ENCODE measurements around the gene FBXO3. TPM values are rescaled to one million over a fixed set of nuclear protein-coding genes. Genes with fewer than 3 reads are reported as not detected.

Gene FBXO3
- total and polyA plus RNA-seq, 2 experiments from 2014 or later, result 12.5 to 28.4 TPM

DNA sequence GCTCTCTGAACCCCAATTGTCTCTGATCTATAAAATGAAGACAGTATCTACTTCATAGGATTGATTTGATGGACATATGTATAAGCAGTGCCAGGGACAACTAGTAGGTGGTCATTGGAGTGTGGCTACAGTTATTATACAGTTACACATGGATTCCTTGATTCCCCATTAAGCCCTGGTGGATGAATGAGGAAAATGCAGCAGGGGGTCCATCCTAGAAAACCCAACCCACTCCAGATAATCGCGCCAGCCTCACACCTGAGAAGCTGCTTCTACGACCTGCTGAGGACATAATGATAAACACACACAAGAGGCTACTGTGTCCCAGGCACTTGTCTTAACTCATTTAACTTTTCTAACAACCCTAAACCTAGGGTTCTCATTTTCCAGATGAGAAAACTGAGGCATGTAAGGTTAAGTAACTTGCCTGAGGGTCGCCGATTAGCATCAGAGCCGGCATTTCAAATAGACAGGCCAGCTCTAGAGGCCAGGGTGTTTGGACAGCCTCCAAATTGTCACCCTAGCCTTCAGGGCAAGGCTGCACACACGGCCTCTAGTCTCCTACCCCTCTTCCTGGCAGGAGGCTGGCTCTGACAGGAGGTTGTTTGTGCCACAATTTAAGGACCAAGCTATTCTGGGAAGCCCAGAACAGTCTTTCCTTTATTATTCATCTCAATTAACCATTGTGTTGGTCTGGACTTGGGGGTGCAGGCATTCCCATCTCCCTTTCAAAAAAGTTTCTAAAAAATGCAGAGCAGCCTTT is 69.9 kb downstream of the FBXO3 start (continued):
- no peak for TF ChIP-seq EZH2phosphoT487 (IDR thresholded peaks at IDR 0.05; ENCODE audit: unreplicated experiment)
- TF ChIP-seq, protein P1, sequence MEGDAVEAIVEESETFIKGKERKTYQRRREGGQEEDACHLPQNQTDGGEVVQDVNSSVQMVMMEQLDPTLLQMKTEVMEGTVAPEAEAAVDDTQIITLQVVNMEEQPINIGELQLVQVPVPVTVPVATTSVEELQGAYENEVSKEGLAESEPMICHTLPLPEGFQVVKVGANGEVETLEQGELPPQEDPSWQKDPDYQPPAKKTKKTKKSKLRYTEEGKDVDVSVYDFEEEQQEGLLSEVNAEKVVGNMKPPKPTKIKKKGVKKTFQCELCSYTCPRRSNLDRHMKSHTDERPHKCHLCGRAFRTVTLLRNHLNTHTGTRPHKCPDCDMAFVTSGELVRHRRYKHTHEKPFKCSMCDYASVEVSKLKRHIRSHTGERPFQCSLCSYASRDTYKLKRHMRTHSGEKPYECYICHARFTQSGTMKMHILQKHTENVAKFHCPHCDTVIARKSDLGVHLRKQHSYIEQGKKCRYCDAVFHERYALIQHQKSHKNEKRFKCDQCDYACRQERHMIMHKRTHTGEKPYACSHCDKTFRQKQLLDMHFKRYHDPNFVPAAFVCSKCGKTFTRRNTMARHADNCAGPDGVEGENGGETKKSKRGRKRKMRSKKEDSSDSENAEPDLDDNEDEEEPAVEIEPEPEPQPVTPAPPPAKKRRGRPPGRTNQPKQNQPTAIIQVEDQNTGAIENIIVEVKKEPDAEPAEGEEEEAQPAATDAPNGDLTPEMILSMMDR (conservative IDR thresholded peaks at IDR 0.05; ENCODE audit: low read depth in 2 of 2), result no peak
- TF ChIP-seq, protein P2, sequence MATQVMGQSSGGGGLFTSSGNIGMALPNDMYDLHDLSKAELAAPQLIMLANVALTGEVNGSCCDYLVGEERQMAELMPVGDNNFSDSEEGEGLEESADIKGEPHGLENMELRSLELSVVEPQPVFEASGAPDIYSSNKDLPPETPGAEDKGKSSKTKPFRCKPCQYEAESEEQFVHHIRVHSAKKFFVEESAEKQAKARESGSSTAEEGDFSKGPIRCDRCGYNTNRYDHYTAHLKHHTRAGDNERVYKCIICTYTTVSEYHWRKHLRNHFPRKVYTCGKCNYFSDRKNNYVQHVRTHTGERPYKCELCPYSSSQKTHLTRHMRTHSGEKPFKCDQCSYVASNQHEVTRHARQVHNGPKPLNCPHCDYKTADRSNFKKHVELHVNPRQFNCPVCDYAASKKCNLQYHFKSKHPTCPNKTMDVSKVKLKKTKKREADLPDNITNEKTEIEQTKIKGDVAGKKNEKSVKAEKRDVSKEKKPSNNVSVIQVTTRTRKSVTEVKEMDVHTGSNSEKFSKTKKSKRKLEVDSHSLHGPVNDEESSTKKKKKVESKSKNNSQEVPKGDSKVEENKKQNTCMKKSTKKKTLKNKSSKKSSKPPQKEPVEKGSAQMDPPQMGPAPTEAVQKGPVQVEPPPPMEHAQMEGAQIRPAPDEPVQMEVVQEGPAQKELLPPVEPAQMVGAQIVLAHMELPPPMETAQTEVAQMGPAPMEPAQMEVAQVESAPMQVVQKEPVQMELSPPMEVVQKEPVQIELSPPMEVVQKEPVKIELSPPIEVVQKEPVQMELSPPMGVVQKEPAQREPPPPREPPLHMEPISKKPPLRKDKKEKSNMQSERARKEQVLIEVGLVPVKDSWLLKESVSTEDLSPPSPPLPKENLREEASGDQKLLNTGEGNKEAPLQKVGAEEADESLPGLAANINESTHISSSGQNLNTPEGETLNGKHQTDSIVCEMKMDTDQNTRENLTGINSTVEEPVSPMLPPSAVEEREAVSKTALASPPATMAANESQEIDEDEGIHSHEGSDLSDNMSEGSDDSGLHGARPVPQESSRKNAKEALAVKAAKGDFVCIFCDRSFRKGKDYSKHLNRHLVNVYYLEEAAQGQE (IDR thresholded peaks at IDR 0.05; ENCODE audit: unreplicated experiment), result no peak

DNA sequence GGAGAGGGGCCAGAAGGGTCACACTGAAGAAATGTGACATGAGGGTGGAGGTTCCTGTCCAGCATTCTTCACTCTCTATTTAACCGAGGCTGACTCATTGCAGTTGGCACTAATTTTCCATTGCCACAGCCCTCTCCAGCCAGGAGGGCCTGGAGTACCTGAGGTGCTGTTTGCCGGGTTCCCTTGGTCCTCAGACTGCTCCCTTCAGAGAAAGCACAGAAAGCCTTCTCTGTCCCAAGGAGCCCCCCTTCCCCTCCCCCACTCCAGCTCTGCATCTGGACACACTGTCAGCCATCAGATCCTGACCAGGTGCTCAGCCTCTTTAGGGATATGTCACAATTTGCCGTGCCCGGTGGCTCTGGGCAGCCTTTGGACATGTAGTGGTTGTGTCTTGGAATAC is 70.5 kb downstream of the FBXO3 start:
- H3K36me3 Mint-ChIP-seq (ENCODE audit: low read depth), result peaks cover 2% of the 10 kb centered on the region; the same call in 1 of the 3 replicates
- H3K27ac Mint-ChIP-seq, result no peak overlapping the region
- TF ChIP-seq, protein P3, sequence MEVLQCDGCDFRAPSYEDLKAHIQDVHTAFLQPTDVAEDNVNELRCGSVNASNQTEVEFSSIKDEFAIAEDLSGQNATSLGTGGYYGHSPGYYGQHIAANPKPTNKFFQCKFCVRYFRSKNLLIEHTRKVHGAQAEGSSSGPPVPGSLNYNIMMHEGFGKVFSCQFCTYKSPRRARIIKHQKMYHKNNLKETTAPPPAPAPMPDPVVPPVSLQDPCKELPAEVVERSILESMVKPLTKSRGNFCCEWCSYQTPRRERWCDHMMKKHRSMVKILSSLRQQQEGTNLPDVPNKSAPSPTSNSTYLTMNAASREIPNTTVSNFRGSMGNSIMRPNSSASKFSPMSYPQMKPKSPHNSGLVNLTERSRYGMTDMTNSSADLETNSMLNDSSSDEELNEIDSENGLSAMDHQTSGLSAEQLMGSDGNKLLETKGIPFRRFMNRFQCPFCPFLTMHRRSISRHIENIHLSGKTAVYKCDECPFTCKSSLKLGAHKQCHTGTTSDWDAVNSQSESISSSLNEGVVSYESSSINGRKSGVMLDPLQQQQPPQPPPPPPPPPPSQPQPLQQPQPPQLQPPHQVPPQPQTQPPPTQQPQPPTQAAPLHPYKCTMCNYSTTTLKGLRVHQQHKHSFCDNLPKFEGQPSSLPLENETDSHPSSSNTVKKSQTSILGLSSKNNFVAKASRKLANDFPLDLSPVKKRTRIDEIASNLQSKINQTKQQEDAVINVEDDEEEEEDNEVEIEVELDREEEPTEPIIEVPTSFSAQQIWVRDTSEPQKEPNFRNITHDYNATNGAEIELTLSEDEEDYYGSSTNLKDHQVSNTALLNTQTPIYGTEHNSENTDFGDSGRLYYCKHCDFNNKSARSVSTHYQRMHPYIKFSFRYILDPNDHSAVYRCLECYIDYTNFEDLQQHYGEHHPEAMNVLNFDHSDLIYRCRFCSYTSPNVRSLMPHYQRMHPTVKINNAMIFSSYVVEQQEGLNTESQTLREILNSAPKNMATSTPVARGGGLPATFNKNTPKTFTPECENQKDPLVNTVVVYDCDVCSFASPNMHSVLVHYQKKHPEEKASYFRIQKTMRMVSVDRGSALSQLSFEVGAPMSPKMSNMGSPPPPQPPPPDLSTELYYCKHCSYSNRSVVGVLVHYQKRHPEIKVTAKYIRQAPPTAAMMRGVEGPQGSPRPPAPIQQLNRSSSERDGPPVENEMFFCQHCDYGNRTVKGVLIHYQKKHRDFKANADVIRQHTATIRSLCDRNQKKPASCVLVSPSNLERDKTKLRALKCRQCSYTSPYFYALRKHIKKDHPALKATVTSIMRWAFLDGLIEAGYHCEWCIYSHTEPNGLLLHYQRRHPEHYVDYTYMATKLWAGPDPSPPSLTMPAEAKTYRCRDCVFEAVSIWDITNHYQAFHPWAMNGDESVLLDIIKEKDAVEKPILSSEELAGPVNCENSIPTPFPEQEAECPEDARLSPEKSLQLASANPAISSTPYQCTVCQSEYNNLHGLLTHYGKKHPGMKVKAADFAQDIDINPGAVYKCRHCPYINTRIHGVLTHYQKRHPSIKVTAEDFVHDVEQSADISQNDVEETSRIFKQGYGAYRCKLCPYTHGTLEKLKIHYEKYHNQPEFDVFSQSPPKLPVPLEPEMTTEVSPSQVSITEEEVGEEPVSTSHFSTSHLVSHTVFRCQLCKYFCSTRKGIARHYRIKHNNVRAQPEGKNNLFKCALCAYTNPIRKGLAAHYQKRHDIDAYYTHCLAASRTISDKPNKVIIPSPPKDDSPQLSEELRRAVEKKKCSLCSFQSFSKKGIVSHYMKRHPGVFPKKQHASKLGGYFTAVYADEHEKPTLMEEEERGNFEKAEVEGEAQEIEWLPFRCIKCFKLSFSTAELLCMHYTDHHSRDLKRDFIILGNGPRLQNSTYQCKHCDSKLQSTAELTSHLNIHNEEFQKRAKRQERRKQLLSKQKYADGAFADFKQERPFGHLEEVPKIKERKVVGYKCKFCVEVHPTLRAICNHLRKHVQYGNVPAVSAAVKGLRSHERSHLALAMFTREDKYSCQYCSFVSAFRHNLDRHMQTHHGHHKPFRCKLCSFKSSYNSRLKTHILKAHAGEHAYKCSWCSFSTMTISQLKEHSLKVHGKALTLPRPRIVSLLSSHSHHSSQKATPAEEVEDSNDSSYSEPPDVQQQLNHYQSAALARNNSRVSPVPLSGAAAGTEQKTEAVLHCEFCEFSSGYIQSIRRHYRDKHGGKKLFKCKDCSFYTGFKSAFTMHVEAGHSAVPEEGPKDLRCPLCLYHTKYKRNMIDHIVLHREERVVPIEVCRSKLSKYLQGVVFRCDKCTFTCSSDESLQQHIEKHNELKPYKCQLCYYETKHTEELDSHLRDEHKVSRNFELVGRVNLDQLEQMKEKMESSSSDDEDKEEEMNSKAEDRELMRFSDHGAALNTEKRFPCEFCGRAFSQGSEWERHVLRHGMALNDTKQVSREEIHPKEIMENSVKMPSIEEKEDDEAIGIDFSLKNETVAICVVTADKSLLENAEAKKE (CRISPR knock-in tag; IDR thresholded peaks at IDR 0.05), result no peak
- TF ChIP-seq, protein P4, sequence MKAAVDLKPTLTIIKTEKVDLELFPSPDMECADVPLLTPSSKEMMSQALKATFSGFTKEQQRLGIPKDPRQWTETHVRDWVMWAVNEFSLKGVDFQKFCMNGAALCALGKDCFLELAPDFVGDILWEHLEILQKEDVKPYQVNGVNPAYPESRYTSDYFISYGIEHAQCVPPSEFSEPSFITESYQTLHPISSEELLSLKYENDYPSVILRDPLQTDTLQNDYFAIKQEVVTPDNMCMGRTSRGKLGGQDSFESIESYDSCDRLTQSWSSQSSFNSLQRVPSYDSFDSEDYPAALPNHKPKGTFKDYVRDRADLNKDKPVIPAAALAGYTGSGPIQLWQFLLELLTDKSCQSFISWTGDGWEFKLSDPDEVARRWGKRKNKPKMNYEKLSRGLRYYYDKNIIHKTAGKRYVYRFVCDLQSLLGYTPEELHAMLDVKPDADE (IDR thresholded peaks at IDR 0.05), result no peak
- TF ChIP-seq NANOG (IDR thresholded peaks at IDR 0.05; ENCODE audit: borderline replicate concordance), result no peak
- no peak for TF ChIP-seq ZNF114 (CRISPR knock-in tag; IDR thresholded peaks at IDR 0.05)
- no peak for TF ChIP-seq EZH2phosphoT487 (IDR thresholded peaks at IDR 0.05; ENCODE audit: unreplicated experiment)
- TF ChIP-seq JUNB (IDR thresholded peaks at IDR 0.05; ENCODE audit: unreplicated experiment), result no peak
- TF ChIP-seq CREB1 (CRISPR knock-in tag; IDR thresholded peaks at IDR 0.05; ENCODE audit: low read depth), result no peak
- no peak for TF ChIP-seq POLR2AphosphoS5 (IDR thresholded peaks at IDR 0.05; ENCODE audit: low read depth)
- no peak for TF ChIP-seq STAT1 (IDR thresholded peaks at IDR 0.05; ENCODE audit: unreplicated experiment)
- TF ChIP-seq EZH2 (IDR thresholded peaks at IDR 0.05; ENCODE audit: low read depth, unreplicated experiment), result no peak

More for the DNA sequence above, 70.5 kb downstream of the FBXO3 start:
- no peak for DNase-seq (ENCODE audit: low spot score)
- ATAC-seq, result no peak
- H3F3A ChIP-seq (replicated peaks; ENCODE audit: low read depth), result no peaks in the 10 kb centered on the region
- H3K4me3 ChIP-seq, result no peak overlapping the region
- 0 out of 2 replicates have a peak, but pooled peaks cover 4% of the 10 kb centered on the region for H3K9me2 ChIP-seq (ENCODE audit: insufficient read depth)
- Mint-ChIP-seq H3K4me3 (no peak overlapping the region), H3K27me3 (ENCODE audit: insufficient read depth, low read depth, poor library complexity) (peaks cover 12% of the 10 kb centered on the region), H3K4me1 (peaks cover 25% of the 10 kb centered on the region; the same call in 2 of the 3 replicates), H3K9me3 (no peaks in the 10 kb centered on the region)
- H3K79me2 ChIP-seq (replicated peaks; ENCODE audit: insufficient read depth), result no peaks in the 10 kb centered on the region
- H3K27me3 ChIP-seq (ENCODE audit: insufficient read depth), result peaks cover 10% of the 10 kb centered on the region
- no peaks in the 10 kb centered on the region; the same call in 1 of the 2 replicates for H3K36me3 ChIP-seq (ENCODE audit: insufficient read depth)
- H3K27ac ChIP-seq (ENCODE audit: low read depth), result no peak overlapping the region
- no peak overlapping the region for H3K4me2 ChIP-seq
- H2AFZ ChIP-seq, result no peak overlapping the region
- peaks cover 25% of the 10 kb centered on the region for H3K4me1 ChIP-seq (ENCODE audit: insufficient read depth)
- no peaks in the 10 kb centered on the region for H4K20me1 ChIP-seq (replicated peaks; ENCODE audit: insufficient read depth)
